ENCODE data around the gene FRMD1.

- TF ChIP-seq CTCF (IDR thresholded peaks at IDR 0.05), result no peak
- TF ChIP-seq EP300 (IDR thresholded peaks at IDR 0.05), result no peak
These were observed 40.4 kb downstream of the FRMD1 start for GRCh38 chr6:168038576-168039140.
